Measurements from ENCODE around the gene VGLL4. TPM values are rescaled to one million over a fixed set of nuclear protein-coding genes. Genes with fewer than 3 reads are reported as not detected.

Gene VGLL4
- total RNA-seq, 1 experiment from 2014 or later: 31.7 TPM

GRCh38 chr3:11638495-11639358 is 5.0 kb downstream of the VGLL4 start:
- ChIA-PET CTCF (interaction anchor here (1.2 to 4.1 kb wide), 4 partner anchors 12 to 260 kb away, joined by 3 to 18 read pairs (median 9); no protein-coding TSS in a partner anchor), POLR2A (interaction anchor here (0.8 to 1.5 kb wide), 3 partner anchors 70 to 82 kb away, joined by 3 to 10 read pairs (median 4); no protein-coding TSS in a partner anchor)
- intact Hi-C loops (cut with micrococcal nuclease): no loop called here
- peak overlapping the region; percentile 86 for H3K27ac Mint-ChIP-seq (ENCODE audit: low read depth, unreplicated experiment)
- peaks cover 66% of the 10 kb centered on the region for H3K4me1 Mint-ChIP-seq (ENCODE audit: insufficient read depth, unreplicated experiment)
- TF ChIP-seq CTCF (IDR thresholded peaks at IDR 0.05; ENCODE audit: unreplicated experiment): no peak
- BruUV-seq (replicated peaks): no TSS peak
- no peaks in the 10 kb centered on the region for H3K27me3 Mint-ChIP-seq (ENCODE audit: insufficient read depth, unreplicated experiment)
- no peaks in the 10 kb centered on the region for H3K9me3 Mint-ChIP-seq (ENCODE audit: unreplicated experiment)
- H3K36me3 Mint-ChIP-seq (ENCODE audit: insufficient read depth, unreplicated experiment): peaks cover 11% of the 10 kb centered on the region
- peak overlapping the region; percentile 58 for H3K4me3 Mint-ChIP-seq (ENCODE audit: unreplicated experiment)
- no peak for DNase-seq (ENCODE audit: unreplicated experiment)

- peak overlapping the region; percentile 86 for H3K27ac Mint-ChIP-seq (ENCODE audit: low read depth, unreplicated experiment)
- POLR2A ChIA-PET: interaction anchor here (0.7 to 1.5 kb wide), 4 partner anchors 69 to 120 kb away, joined by 3 to 10 read pairs (median 4); no protein-coding TSS in a partner anchor
- no peak for TF ChIP-seq CTCF (IDR thresholded peaks at IDR 0.05; ENCODE audit: unreplicated experiment)
Observed at GRCh38 chr3:11637901-11638458, 5.7 kb downstream of the VGLL4 start.

GRCh38 chr3:11636394-11636770 is 7.3 kb downstream of the VGLL4 start:
- no peak for TF ChIP-seq CTCF (IDR thresholded peaks at IDR 0.05; ENCODE audit: unreplicated experiment)
- intact Hi-C loops (cut with micrococcal nuclease): no loop called here
- H3K36me3 Mint-ChIP-seq (ENCODE audit: insufficient read depth, unreplicated experiment): peaks cover 13% of the 10 kb centered on the region
- no peak overlapping the region for H3K4me3 Mint-ChIP-seq (ENCODE audit: unreplicated experiment)
- no peaks in the 10 kb centered on the region for H3K27me3 Mint-ChIP-seq (ENCODE audit: insufficient read depth, unreplicated experiment)
- H3K4me1 Mint-ChIP-seq (ENCODE audit: insufficient read depth, unreplicated experiment): peaks cover 67% of the 10 kb centered on the region
- BruUV-seq (replicated peaks): no TSS peak
- H3K9me3 Mint-ChIP-seq (ENCODE audit: unreplicated experiment): no peaks in the 10 kb centered on the region
- POLR2A ChIA-PET: interaction anchor here (0.5 to 1.3 kb wide), 2 partner anchors 36 to 159 kb away, joined by 3 to 6 read pairs; no protein-coding TSS in a partner anchor
- CTCF ChIA-PET: interaction anchor here (0.7 to 4.1 kb wide), 2 partner anchors 15 to 272 kb away, joined by 3 to 18 read pairs; no protein-coding TSS in a partner anchor
- peak overlapping the region; percentile 86 for H3K27ac Mint-ChIP-seq (ENCODE audit: low read depth, unreplicated experiment)
- no peak for DNase-seq (ENCODE audit: unreplicated experiment)

More at GRCh38 chr3:11637901-11638458, 5.7 kb downstream of the VGLL4 start:
- peak overlapping the region; percentile 58 for H3K4me3 Mint-ChIP-seq (ENCODE audit: unreplicated experiment)
- H3K36me3 Mint-ChIP-seq (ENCODE audit: insufficient read depth, unreplicated experiment): peaks cover 16% of the 10 kb centered on the region
- intact Hi-C loops (cut with micrococcal nuclease): no loop called here
- no peaks in the 10 kb centered on the region for H3K27me3 Mint-ChIP-seq (ENCODE audit: insufficient read depth, unreplicated experiment)
- CTCF ChIA-PET: interaction anchor here (0.7 to 4.1 kb wide), 4 partner anchors 13 to 259 kb away, joined by 3 to 18 read pairs (median 8); no protein-coding TSS in a partner anchor
- no TSS peak for BruUV-seq (replicated peaks)
- DNase-seq (ENCODE audit: unreplicated experiment): no peak
- peaks cover 72% of the 10 kb centered on the region for H3K4me1 Mint-ChIP-seq (ENCODE audit: insufficient read depth, unreplicated experiment)
- H3K9me3 Mint-ChIP-seq (ENCODE audit: unreplicated experiment): no peaks in the 10 kb centered on the region
